GM21360 (cell line): ENCODE data around the gene LYZL6.
"Not testable (repeated sequence)": the region's sequence is repeated elsewhere in the genome, so short reads cannot be mapped to it uniquely, and the experiment has no call there.

Source experiments
- ATAC-seq: cut with Tn5 transposase; IDR thresholded peaks from one replicate; pipeline ENCODE4 v1.9.1; 2021; ENCODE audit warnings: mild to moderate bottlenecking, moderate library complexity; ENCODE audit not compliant: unreplicated experiment

Gene LYZL6

GRCh38 chr17:35907691-35908090 lies 35.8 kb downstream of the LYZL6 start:
- no peak for ATAC-seq

- no peak for ATAC-seq
Measured at GRCh38 chr17:35906926-35907637, 36.4 kb downstream of the LYZL6 start.

GRCh38 chr17:35906191-35906925 lies 37.2 kb downstream of the LYZL6 start:
- ATAC-seq = no peak

- no peak for ATAC-seq
Measured at GRCh38 chr17:35903451-35903850, 40.1 kb downstream of the LYZL6 start.

- no peak for ATAC-seq
Measured at GRCh38 chr17:35901631-35902175, 41.8 kb downstream of the LYZL6 start.

- ATAC-seq = no peak
Measured at GRCh38 chr17:35900708-35901480, 42.6 kb downstream of the LYZL6 start.

- ATAC-seq = no peak
Measured at GRCh38 chr17:35900280-35900679, 43.2 kb downstream of the LYZL6 start.

- ATAC-seq = no peak
Measured at GRCh38 chr17:35898283-35899070, 45.0 kb downstream of the LYZL6 start.

GRCh38 chr17:35897772-35898171 lies 45.7 kb downstream of the LYZL6 start:
- not testable (repeated sequence) for ATAC-seq

- no peak for ATAC-seq
Measured at GRCh38 chr17:35895636-35896587, 47.6 kb downstream of the LYZL6 start.

- no peak for ATAC-seq
Measured at GRCh38 chr17:35894206-35894605, 49.3 kb downstream of the LYZL6 start.

- ATAC-seq = no peak
Measured at GRCh38 chr17:35893751-35894150, 49.8 kb downstream of the LYZL6 start.

GRCh38 chr17:35892091-35893035 lies 51.1 kb downstream of the LYZL6 start:
- no peak for ATAC-seq

GRCh38 chr17:35891269-35891668 lies 52.2 kb downstream of the LYZL6 start:
- no peak for ATAC-seq

GRCh38 chr17:35890774-35891155 lies 52.7 kb downstream of the LYZL6 start:
- no peak for ATAC-seq

GRCh38 chr17:35889818-35890773 lies 53.4 kb downstream of the LYZL6 start:
- ATAC-seq = no peak

GRCh38 chr17:35889241-35889640 lies 54.3 kb downstream of the LYZL6 start:
- no peak for ATAC-seq
